ENCODE results near the gene SSC4D.
A peak's percentile ranks its signal among the peaks of the same experiment; 100 is the strongest.
"Not testable (repeated sequence)": the region's sequence is repeated elsewhere in the genome, so short reads cannot be mapped to it uniquely, and the experiment has no call there.

The SSC4D gene

GRCh38 chr7:76409537-76409936 lies at the start of gene SSC4D:
Gene SSC4D (minus strand): TSS chr7:76409697. CDS start chr7:76404439, 5,258 bp downstream.
- DNase-seq: no peak

- not testable (repeated sequence) for DNase-seq
Measured at GRCh38 chr7:76458504-76458903, 49.0 kb upstream of the SSC4D start.

- not testable (repeated sequence) for DNase-seq
Measured at GRCh38 chr7:76457017-76457416, 47.5 kb upstream of the SSC4D start.

GRCh38 chr7:76445577-76446008 lies 36.1 kb upstream of the SSC4D start:
- peak; percentile 49 for DNase-seq

GRCh38 chr7:76443846-76444245 lies 34.3 kb upstream of the SSC4D start:
- DNase-seq: not testable (repeated sequence)

GRCh38 chr7:76442664-76443446 lies 33.4 kb upstream of the SSC4D start:
- DNase-seq: not testable (repeated sequence)

- DNase-seq: not testable (repeated sequence)
Measured at GRCh38 chr7:76441792-76442191, 32.3 kb upstream of the SSC4D start.

- not testable (repeated sequence) for DNase-seq
Measured at GRCh38 chr7:76440404-76440803, 30.9 kb upstream of the SSC4D start.

- not testable (repeated sequence) for DNase-seq
Measured at GRCh38 chr7:76439120-76439888, 29.8 kb upstream of the SSC4D start.

- DNase-seq: peak; percentile 82
Measured at GRCh38 chr7:76437873-76438272, 28.4 kb upstream of the SSC4D start.

- no peak for DNase-seq
Measured at GRCh38 chr7:76430836-76431235, 21.3 kb upstream of the SSC4D start.

- DNase-seq: no peak
Measured at GRCh38 chr7:76430211-76430610, 20.7 kb upstream of the SSC4D start.

GRCh38 chr7:76428868-76429805 lies 19.6 kb upstream of the SSC4D start:
- DNase-seq: peak; percentile 58

GRCh38 chr7:76428149-76428823 lies 18.8 kb upstream of the SSC4D start:
- no peak for DNase-seq

GRCh38 chr7:76427635-76428034 lies 18.1 kb upstream of the SSC4D start:
- DNase-seq: no peak

- no peak for DNase-seq
Measured at GRCh38 chr7:76426246-76426645, 16.7 kb upstream of the SSC4D start.

- not testable (repeated sequence) for DNase-seq
Measured at GRCh38 chr7:76425558-76425957, 16.1 kb upstream of the SSC4D start.

- no peak for DNase-seq
Measured at GRCh38 chr7:76425156-76425555, 15.7 kb upstream of the SSC4D start.

GRCh38 chr7:76424413-76425111 lies 15.1 kb upstream of the SSC4D start, which contains the start of gene ZP3:
Gene ZP3 (plus strand): TSS chr7:76424950. CDS start chr7:76424965, 15 bp downstream.
- DNase-seq: no peak

GRCh38 chr7:76423666-76424412 lies 14.3 kb upstream of the SSC4D start:
- DNase-seq: no peak

GRCh38 chr7:76421097-76421496 lies 11.6 kb upstream of the SSC4D start:
- not testable (repeated sequence) for DNase-seq

Measured in hematopoietic multipotent progenitor cell treated with erythropoietin and hydrocortisone succinate and interleukin-3 and kit ligand, for 8 days (in vitro differentiated cells).